ENCODE measurements around the gene TP53I13. TPM values are rescaled to one million over a fixed set of nuclear protein-coding genes. Genes with fewer than 3 reads are reported as not detected.

Gene TP53I13
- total and polyA plus RNA-seq, 2 of the 4 experiments (the other 2 are of a cell fraction), result 22.0 to 48.3 TPM

DNA sequence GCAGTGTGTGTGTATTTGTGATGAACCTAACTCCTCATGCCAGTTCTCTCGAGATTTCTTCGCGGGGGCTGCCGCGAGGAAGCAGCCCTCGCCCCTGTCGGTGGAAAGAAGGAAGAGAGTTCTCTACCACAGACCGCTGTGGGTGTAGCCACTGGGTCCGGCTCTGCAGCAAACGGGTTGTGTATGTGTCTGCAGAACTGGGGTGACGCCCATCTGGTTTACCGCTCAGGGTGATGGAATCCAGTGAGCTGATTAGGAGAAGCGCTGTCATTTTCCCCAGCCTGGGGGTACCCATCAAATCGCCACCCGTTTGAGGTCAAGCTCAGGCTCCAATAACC, 46.5 kb downstream of the TP53I13 start:
- H3K4me1 ChIP-seq (ENCODE audit: control insufficient read depth, insufficient read depth, low read length), result peaks cover 2% of the 10 kb centered on the region; the same call in 1 of the 2 replicates
- CTCF ChIA-PET, result no interaction called here
- no peak overlapping the region for H3K27ac ChIP-seq (ENCODE audit: insufficient read depth, low read length)
- H4K91ac ChIP-seq (ENCODE audit: insufficient read depth, low read depth, low read length), result no peak overlapping the region
- no peak overlapping the region for H3K23ac ChIP-seq (ENCODE audit: low read depth, low read length)
- H3K18ac ChIP-seq (ENCODE audit: low read depth, low read length), result no peak overlapping the region
- peaks cover 6% of the 10 kb centered on the region; the same call in 1 of the 2 replicates for H4K20me1 ChIP-seq (ENCODE audit: insufficient read depth, low read length)
- TF ChIP-seq BHLHE40 (IDR thresholded peaks at IDR 0.05; ENCODE audit: low read depth, low read length), result no peak
- TF ChIP-seq RCOR1 (IDR thresholded peaks at IDR 0.05; ENCODE audit: insufficient replicate concordance, low read length), result no peak
- TF ChIP-seq, protein P1, sequence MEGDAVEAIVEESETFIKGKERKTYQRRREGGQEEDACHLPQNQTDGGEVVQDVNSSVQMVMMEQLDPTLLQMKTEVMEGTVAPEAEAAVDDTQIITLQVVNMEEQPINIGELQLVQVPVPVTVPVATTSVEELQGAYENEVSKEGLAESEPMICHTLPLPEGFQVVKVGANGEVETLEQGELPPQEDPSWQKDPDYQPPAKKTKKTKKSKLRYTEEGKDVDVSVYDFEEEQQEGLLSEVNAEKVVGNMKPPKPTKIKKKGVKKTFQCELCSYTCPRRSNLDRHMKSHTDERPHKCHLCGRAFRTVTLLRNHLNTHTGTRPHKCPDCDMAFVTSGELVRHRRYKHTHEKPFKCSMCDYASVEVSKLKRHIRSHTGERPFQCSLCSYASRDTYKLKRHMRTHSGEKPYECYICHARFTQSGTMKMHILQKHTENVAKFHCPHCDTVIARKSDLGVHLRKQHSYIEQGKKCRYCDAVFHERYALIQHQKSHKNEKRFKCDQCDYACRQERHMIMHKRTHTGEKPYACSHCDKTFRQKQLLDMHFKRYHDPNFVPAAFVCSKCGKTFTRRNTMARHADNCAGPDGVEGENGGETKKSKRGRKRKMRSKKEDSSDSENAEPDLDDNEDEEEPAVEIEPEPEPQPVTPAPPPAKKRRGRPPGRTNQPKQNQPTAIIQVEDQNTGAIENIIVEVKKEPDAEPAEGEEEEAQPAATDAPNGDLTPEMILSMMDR (conservative IDR thresholded peaks at IDR 0.05; ENCODE audit: low read depth, low read length), result no peak
- TF ChIP-seq MAZ (IDR thresholded peaks at IDR 0.05; ENCODE audit: borderline replicate concordance, low read depth, low read length), result no peak
- no peak for TF ChIP-seq MAFK (IDR thresholded peaks at IDR 0.05; ENCODE audit: low read depth, low read length)
- no peak for TF ChIP-seq MXI1 (IDR thresholded peaks at IDR 0.05; ENCODE audit: borderline replicate concordance, low read depth, low read length)
- TF ChIP-seq NFE2L2 (IDR thresholded peaks at IDR 0.05; ENCODE audit: low read depth, low read length), result no peak
- TF ChIP-seq SMC3 (IDR thresholded peaks at IDR 0.05; ENCODE audit: low read depth, low read length), result no peak
- no peak for TF ChIP-seq FOS (IDR thresholded peaks at IDR 0.05; ENCODE audit: low read depth, low read length)
- TF ChIP-seq POLR2A (IDR thresholded peaks at IDR 0.05; ENCODE audit: low read depth, low read length), result no peak
- no peak for TF ChIP-seq CHD1 (IDR thresholded peaks at IDR 0.05; ENCODE audit: low read depth, low read length)
- no peak for TF ChIP-seq RAD21 (IDR thresholded peaks at IDR 0.05; ENCODE audit: low read length)
- no peak overlapping the region for H2BK5ac ChIP-seq (ENCODE audit: low read depth, low read length, poor library complexity, severe bottlenecking)
- 41% methylated on average over 5 of the region's 15 CpGs; no CpG with 5 or more reads in 1 of the 2 experiments for WGBS, 2 experiments (ENCODE audit: extremely low coverage in 2 of 2, insufficient read length in 1 of 2)
- H2BK20ac ChIP-seq (ENCODE audit: low read depth, low read length), result no peak overlapping the region
- H3K79me1 ChIP-seq (ENCODE audit: low read depth in 1 of 2, low read length in 2 of 2), result peaks cover 0 to 6% of the 10 kb centered on the region in 2 experiments; a peak in 1 of 4 replicates
- H3K27me3 ChIP-seq (ENCODE audit: control insufficient read depth, insufficient read depth, low read length), result no peaks in the 10 kb centered on the region; the same call in 1 of the 2 replicates
- in situ Hi-C loops (cut with MboI; ENCODE audit: low sequenced_read_pairs), result no loop called here
- POLR2A ChIA-PET (ENCODE audit: unreplicated experiment), result no interaction called here
- H3K4me3 ChIP-seq (ENCODE audit: insufficient read depth, low read depth, low read length), result no peak overlapping the region
- no peak overlapping the region for H4K8ac ChIP-seq (ENCODE audit: low read depth in 2 of 2, low read length in 2 of 2)
- no peaks in the 10 kb centered on the region for H3K9me3 ChIP-seq (ENCODE audit: control insufficient read depth, insufficient read depth, low read length)
- no peak overlapping the region for H4K5ac ChIP-seq (ENCODE audit: low read depth, low read length)
- peaks cover 11% of the 10 kb centered on the region for H3K9me1 ChIP-seq (ENCODE audit: insufficient read depth, low read length)
- H3K4ac ChIP-seq (ENCODE audit: low read depth, low read length), result no peak overlapping the region
- no peak overlapping the region for H3K9ac ChIP-seq (ENCODE audit: low read depth, low read length)
- H2AFZ ChIP-seq (replicated peaks; ENCODE audit: low read length, poor library complexity), result peak overlapping the region; percentile 77
- dilution Hi-C loops (cut with HindIII; ENCODE audit: low sequenced_read_pairs, unreplicated experiment), result no loop called here
- ATAC-seq (ENCODE audit: low read depth) (peak; percentile 1; the same call in 1 of the 2 replicates), DNase-seq (no peak)
- no TSS peak for BruUV-seq (replicated peaks)
- intact Hi-C loops (cut with micrococcal nuclease), result no loop called here
- no peak overlapping the region for H2BK15ac ChIP-seq (ENCODE audit: low read depth, low read length)
- H2BK120ac ChIP-seq (ENCODE audit: low read depth, low read length), result no peak overlapping the region
- H2AK5ac ChIP-seq (ENCODE audit: low read depth, low read length), result no peak overlapping the region
- H3K14ac ChIP-seq (replicated peaks; ENCODE audit: low read depth, low read length), result no peak overlapping the region
- H2AK9ac ChIP-seq (replicated peaks; ENCODE audit: low read depth, low read length, poor library complexity), result peak overlapping the region; percentile 85
- no peak overlapping the region for H3K4me2 ChIP-seq (ENCODE audit: low read depth, low read length)
- no peak overlapping the region for H3K56ac ChIP-seq (ENCODE audit: extremely low read depth, insufficient read depth, low read length)
- H3K36me3 ChIP-seq (ENCODE audit: control insufficient read depth, insufficient read depth, low read length), result peaks cover 2% of the 10 kb centered on the region; the same call in 1 of the 2 replicates

All from IMR-90 (cell line).